Fibroblast of skin of scalp (primary cell): ENCODE data around the gene PCCA.
"Not testable (repeated sequence)": the region's sequence is repeated elsewhere in the genome, so short reads cannot be mapped to it uniquely, and the experiment has no call there.

Experiments used
- DNase-seq: peaks from one replicate; pipeline ENCODE4 v3.0.0-alpha.2; 2013

The PCCA gene

DNA sequence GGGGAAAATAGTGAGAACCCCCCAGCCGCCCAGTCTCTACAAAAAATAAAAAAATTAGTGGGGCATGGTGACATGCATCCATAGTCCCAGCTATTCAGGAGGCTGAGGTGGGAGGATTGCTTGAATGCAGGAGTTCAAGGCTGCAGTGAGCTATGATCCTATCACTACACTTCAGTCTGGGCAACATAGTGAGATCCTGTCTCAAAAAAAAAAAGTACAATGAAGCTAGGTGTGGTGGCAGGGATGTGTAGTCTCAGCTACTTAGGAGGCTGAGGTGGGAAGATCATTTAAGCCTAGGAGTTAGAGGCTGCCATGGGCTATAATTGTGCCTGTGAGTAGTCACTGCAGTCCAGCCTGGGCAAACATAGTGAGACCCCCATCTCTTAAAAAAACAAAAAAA, 8.9 kb downstream of the PCCA start:
- no peak for DNase-seq

DNA sequence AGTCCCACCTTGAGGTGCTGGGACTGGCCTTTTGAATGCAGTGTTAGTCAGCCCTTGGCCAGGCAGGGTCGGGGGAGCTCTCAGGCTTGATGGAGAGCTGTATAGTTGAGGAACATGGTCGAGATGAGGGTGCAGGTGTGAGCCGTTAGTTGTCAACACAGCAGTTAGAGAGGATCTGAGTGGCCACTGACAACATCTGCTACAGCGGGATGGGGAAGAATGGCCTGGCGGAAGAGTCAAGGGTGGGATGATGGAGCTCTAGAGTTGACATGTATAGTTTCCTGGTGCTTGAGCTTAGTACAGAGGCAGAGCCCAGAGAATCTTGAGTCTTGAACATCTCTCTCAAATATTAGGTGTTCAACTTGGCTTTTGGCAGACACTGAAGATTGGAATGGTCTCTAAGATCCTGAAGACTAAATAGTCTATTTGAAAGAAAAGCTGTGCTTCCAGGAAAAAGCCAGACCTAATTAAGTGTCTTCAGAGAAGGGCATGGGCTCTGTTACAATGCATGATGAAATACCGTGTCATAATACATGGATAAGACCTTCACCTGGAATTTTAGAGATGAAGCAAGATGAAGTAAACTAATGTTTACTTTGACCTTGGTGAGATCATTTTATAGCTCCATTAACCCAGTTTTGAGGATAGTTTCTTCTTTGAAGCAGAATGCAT, 9.7 kb downstream of the PCCA start:
- DNase-seq, result no peak

DNA sequence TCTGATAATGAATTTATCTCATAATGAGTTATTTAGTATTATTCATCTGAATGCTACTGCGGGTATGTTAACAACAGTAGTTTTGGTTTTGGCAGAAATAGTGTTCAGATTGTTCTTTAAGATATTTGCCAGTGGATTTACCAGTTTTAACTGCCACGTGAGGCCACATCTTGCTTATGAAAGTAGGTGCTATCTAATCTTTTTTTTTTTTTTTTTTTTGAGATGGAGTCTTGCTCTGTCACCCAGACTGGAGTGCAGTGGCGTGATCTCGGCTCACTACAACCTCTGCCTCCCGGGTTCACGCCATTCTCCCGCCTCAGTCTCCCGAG, 10.2 kb downstream of the PCCA start:
- DNase-seq, result not testable (repeated sequence)

DNA sequence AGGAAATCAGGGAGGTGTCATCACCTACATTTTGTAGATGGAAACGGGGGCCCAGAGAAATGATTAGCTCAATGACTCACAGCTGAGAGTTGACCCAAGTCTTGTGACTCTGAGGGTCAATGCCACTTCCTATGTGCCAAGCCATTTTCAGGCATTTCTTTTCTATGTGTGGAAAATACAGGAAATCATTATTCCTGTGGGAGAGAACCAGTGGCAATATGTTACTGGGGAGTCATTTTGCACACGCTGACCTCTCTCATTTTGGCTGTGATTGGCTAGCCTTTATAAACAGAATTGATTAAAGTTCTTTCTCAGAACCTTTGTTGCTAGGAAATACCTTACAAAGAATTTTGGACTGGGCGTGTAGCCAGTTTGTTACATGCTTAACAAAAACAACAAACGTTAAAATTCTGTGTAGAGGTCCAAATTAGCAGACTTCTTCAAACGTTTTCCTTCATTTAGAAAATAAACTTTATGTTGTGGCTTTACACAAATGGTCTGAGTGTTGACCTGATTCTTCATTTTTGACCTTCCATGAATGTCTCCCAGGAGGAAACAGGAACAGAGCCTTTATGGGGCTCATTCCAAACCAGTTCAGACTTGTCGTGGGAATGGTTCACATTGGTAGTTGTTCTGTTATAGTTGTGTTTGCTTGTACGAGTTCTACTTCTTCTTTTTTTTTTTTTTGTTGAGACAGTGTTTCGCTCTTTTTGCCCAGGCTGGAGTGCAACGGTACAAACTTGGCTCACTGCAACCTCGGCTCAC, 11.4 kb downstream of the PCCA start:
- DNase-seq, result peak; percentile 34

DNA sequence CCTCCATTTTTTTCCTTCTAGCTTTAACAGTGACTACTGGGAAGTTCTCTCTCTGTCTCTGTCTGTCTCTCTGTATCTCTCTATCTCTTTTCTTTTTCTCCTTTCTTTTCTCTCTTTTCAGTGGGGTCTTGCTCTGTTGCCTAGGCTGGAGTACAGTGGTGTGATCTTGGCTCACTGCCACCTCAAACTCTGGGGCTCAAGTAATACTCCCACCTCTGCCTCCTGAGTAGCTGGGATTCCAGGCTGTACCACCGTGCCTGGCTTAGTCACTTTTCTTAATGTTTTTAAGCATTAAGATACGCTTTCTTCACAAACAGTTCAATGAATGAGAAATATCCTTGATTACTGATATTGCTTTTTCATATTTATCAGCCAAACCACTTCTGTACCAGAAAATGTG, 13.1 kb downstream of the PCCA start:
- DNase-seq, result no peak

DNA sequence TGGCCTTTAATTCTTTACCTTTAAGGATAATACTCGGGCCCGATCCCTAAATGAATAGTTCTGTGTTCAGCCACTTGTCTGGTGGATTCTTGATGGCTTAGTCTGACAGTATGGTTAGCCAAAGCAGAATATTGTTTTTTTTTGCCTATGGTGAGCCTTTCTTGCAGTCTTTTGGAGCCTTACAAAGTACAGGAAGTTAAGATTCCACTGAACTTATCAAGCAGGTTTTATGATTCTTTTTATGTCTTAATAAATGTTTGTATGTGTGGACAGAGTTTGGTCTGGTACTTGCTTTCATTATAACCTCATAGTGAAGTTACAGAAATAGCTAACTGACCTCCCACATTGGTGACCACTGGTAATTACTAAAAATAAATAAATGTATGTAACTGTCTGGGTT, 17.1 kb downstream of the PCCA start:
- peak; percentile 15 for DNase-seq

DNA sequence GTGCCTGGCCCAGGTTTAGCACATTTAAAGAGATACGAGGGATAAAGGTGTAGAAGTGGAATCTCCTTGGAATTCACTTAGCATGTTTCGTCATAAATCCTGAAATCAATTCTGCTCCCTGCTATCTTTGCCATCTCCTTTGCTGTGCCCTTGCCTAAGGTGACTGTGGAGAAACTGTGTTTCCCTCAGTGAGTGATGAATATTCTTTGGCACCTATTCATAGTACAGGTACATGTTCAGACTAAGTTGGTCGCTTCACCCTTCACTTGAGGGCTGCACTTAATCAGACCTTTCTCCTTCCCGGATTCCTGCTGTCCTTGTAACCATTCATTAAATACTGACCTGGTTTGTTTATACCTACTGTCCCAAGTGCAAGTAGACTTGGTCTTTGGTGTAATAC, 17.8 kb downstream of the PCCA start:
- no peak for DNase-seq

DNA sequence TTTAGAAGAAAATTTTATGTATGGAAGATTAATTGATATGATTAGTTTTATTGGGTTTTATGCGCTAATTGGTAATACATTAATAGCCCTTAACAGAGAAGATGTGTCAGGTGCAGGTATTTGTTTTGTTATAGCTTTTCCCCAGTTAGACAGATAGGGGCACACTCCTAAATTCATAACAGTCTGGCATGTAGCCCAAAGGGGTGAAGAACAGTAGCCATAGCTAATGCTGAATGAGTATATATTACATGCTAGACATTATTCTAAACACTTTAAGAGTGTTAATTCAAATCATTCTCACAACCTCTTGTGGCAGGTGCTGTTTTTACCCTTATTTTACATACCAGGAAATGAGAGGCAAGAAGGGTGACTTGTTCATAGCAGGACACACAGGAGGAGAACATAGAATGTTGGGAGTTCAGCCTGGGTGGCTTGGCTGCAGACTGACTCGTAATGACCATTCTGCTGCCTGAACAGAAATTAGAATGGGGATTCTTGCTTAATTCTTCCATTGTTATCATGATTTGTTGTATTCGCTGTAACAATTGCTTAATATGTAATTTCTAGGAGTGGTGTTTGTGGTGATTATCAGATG, 20.1 kb downstream of the PCCA start:
- no peak for DNase-seq

DNA sequence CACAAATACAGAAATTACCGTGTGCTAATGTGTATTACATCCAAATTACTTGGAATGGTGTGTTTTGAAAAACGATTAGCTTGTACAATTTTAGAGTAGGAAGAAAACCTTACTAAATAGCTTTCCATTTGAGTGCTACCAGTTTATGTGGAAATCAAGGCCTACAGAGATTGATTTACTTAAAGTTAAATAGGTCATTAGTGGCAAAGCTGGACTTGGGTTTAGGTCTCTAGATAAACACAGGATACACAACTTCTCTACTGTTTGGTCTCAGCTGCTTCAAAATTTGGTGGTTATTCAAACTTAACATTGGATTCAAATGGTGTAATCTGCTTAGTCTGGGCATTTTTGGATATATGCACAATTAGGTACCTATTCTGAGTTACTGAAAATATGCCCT, 21.4 kb downstream of the PCCA start:
- no peak for DNase-seq

DNA sequence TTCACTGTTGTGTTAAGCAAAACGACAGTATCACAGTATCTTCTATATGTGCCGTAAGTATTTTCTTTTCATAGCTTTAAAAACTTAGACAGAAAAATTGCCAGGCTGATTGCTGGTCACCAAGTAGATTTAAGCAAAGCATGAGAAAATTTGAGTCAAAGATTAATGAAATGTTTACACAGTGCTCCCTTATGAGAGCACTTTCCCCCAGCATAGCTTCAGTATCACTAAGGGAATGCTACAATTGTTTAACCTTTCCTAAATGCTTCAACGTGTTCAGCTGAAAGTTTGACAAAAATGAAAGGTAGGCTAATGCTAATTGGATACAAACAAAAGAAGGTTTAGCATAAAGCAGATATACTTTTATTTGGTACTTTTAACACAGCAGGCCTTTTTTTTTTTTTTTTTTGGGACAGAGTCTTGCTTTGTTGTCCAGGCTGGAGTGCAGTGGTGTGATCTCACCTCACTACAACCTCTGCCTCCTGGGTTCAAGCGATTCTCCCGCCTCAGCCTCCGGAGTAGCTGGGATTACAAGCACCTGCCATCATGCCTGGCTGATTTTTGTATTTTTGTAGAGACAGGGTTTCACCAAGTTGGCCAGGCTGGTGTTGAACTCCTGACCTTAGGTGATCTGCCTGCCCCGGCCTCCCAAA, 23.4 kb downstream of the PCCA start:
- no peak for DNase-seq

DNA sequence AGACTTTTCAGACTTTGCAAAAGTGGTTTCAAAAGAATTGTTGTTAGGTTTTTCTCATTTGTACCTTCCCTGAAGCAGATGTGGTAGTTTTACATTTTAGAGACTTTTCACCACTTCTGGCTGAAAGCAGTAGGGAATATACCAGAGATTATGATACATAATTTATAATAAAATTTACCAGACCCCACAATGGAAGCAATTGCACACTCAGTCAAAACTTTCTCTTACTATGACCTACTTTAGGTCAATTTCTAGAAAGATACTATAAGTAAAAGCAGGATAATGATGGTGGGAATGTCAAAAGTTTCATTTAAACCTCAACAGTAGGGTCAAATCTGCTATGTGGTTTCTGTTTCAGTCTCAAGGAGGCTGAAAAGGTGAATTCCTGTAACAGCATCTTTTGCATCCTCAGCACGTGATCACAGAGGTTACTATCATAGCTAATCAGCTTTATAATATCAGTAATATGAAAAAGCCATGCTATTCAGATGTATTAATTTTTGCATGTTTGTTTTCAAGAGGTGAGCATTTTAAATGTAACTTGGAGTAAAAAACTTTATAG, 26.9 kb downstream of the PCCA start:
- no peak for DNase-seq

DNA sequence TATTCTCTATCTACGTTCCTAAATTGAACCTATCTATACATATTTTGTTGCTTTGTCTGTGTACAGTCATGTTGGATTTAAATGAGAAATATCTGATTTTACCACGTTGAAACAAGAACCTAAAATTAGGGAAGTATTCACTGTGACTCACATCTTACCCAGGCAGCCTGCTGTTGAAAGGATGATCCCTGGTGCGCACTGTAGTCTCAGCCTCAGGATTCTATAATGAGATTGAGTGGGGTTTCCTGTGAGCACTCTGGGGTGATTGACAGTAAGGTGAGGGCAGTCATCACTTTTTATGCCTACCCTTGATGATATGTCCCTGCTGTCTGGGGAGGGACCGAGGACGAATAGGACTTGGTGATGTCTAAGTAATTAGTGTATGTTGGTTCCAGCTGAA, 35.4 kb downstream of the PCCA start:
- peak; percentile 26 for DNase-seq

DNA sequence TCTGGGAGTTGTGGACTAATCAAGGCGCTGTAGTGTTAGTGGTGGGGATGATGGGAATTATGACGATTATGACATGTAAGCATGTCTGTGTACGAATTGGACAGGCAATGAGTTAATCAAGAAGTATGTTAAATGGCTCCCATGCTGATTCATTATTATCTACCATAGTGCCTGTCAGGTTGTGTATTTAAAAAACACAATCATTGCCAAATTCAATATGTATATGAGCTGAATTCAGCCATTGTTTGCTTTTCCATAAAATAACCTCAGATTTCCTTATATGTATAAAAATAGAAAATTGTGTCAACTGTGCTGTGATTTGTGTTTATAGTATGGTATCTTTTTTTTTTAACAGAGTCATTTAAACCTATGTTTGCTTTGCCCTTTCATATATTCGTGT, 37.1 kb downstream of the PCCA start:
- DNase-seq, result no peak

DNA sequence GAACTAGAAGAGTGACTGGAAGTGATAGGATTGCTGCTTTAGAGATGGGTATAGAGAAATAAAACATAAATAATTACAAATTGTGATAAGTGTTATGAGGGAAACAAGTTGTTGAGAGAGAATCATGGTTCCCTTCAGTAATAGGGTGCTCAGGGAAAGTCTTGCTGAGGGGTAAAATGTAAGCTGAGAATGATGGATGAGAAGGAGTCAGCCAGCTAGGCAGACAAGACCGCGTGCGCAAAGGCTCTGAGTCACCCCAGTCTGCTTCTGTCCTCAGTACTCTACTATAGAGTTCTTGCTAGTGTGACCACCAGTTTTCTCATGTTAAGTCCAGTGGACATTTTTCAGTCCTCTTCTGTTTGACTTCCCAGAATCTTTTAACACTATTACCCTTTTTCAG, 39.5 kb downstream of the PCCA start:
- peak; percentile 42 for DNase-seq

DNA sequence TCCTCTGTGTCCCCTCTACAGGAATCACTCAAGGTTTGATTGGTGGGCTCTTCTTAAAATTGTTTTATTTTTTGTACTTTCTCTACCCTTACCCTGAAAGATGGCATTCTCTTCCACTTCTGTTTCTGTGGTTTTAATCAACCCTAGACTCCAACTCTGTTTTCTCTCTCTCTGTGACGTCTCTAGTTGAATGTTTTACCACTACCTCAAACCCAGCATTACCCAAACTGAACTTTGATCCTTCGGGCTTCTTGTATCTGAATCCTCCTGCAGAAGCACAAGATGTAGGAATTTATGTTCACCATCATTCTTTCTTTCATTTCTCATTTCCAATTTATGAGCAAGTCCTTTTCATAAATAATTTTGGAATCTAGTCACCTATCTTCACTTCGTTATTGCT, 39.9 kb downstream of the PCCA start:
- no peak for DNase-seq

DNA sequence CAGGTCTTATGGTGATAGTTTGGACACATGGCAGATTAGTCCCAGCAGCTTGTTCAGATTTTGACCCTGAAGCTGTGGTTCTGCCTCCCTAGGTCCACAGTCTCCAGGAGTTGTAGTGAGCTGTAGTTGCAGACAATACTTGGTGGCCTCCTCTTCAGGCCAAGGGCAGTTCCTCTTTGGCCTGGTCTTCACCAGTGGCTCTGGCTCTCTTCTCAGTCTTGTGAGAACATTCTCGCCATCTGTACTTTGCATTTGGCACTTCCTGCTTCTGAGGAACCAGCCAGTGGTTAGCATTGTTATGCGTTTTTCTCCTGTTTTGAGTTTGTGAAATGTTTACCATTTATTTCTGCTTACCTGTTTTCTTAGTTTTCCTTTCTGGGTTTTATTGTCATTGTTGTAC, 40.7 kb downstream of the PCCA start:
- DNase-seq, result no peak

DNA sequence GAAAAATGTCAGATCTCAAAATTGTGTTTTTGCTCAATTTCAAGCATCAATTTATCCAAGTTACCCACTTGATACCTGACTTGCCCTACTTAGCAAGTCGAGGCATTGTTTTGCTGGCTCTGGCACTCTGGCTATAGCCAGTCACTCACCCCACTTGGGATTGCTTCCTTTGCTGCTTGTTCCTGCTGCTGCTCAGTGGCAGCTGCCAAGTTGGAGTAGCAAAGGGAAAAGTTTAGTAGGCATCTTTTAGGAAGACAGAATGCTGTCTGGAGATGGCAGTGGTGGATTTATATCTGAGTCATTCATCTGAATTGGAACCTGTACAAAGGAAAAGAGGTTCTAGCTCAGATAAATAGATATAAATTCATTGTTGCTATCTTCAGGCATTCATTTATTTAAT, 41.2 kb downstream of the PCCA start:
- DNase-seq, result no peak

DNA sequence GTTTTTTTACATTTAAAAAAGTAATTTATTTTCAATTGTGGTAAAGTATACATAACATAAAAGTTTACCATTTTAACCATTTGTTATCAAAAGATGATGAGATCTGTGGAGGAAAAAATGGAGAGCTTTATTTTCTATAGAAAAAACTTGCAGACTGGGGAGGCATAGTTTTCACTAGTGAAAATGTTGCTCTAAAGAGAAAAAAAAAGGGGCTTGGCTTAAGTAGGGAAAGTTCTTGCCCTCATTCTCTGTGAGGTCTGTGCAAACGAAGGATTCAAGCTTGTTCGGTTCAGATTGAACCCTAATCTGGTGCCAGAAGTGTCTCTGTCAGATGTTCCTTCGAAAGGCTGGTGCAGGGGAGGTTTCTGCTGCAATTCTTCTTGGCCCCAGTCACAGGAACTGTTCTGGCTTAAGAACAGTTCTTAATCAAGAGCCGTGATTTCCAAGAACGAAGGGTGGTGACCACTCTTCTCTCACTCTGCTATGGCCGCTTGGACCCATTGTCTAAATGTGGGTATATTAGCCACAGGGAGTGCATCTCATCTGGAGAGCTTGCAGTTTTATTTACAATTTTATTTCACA, 42.1 kb downstream of the PCCA start:
- DNase-seq, result no peak

DNA sequence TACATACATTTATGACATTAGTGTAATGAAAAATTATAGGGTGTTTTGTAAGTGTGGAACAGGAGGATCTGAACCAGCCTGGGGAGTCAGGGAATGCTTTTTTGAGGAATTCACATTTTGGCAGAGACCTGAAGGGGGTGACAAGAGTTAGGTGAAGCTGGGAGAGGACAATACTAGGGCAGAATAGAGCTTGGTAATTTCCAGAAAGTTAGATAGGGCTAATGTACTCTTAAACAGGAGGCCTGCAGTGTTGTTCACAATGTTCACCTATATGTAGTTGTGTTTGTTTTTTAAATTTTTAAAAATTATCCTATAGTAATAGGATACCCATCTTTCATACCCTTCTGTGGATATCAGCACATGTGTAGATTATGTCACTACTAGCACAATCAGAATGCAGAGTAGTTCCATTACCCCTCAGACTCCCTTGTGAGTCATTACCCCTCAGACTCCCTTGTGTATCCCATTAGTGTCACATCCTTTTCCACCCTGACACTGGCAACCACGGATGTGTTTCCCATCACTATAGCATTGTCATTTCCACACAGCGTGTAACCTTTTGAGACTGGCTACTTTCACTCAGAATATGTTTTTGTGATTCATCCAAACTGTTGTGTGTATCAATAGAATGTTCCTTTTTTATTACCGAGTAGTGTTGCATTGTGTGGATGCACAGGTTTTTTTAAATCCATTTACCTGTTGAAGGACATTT, 43.1 kb downstream of the PCCA start:
- peak; percentile 92 for DNase-seq

DNA sequence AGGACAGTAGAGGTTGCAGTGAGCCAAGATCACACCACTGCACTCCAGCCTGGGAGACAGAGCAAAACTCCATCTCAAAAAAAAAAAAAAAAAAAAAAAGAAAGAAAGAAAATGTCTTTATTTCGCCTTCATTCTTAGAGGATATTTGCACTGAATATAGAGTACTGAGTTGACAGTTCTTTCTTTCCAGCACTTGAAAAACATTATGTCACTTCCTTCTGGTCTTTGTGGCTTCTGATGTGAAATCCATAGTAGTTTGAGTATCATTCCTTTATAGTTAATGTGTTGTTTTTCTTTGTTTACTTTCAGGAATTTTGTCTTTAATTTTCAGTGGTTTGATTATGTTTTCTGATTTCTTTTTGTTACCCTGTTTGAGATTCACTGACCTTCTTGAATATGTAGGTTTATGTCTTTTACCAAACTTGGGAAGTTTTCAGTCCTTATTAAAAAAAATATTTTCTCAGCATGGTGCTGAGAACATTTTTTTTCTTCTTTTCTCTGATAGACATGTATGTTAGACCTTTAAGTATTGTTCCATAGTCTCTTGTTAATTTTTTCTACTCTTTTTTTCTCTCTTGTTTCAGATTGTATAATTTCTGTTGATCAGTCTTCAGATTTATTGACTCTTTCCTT, 50.1 kb downstream of the PCCA start:
- DNase-seq, result peak; percentile 32

DNA sequence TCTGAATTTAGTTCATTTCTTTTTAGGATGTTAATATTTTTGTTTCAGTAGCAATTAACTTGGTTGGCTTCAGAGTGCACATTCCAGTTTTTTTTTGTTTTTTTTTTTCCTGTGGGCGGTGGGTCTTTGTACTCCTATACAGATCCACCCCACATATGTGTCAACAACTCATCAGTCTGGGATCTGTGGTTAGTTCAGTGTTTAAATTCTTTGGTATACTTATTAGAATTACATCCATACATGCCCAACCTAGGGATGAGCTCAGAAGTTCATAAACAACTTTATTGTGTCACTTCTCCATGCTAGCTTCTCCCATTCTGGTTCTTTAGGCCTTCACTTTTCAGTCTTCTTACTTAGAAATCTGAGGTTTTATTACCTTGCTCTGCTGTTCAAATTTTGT, 50.9 kb downstream of the PCCA start:
- peak; percentile 82 for DNase-seq

DNA sequence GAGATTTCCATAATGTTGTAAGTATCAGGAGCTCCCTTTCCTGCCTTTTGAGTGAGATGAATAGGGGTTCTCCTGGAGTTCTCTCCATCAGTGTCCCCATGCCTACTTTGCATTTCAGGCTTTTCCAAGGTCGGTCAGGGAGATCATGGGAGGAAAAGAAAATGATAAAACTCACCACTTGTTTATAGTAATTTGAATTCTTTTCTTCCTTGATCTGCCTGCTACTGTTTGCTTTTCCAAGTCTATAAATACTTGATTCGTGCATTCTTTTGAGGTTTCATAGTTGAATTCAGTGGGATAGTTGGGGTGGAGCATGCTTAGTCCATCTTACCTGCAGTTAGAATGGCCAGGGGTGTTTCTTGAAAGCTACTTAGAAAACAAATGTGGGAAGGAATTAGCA, 51.5 kb downstream of the PCCA start:
- DNase-seq, result no peak
